Parathyroid adenoma (tissue), 2 donors: ENCODE measurements around the gene RSPH1.

Experiments
- H2AFZ ChIP-seq: fragments of 300-600 bp; sonication (generic); one replicate; pipeline ENCODE4 v1.7.0; 2017; ENCODE audit warnings: antibody characterized with exemption, mild to moderate bottlenecking
- H3K27ac ChIP-seq: fragments of 300-600 bp; sonication (generic); one replicate; pipeline ENCODE4 v1.7.0; 2017
- H3K27me3 ChIP-seq: fragments of 300-600 bp; sonication (generic); one replicate; pipeline ENCODE4 v1.7.0; 2017; ENCODE audit warnings: low read length; ENCODE audit not compliant: control insufficient read depth, insufficient read depth
- H3K36me3 ChIP-seq: fragments of 300-600 bp; sonication (generic); one replicate; pipeline ENCODE4 v1.7.0; 2017; ENCODE audit warnings: low read length; ENCODE audit not compliant: control insufficient read depth, insufficient read depth
- H3K4me1 ChIP-seq: fragments of 300-600 bp; sonication (generic); one replicate; pipeline ENCODE4 v1.7.0; 2017; ENCODE audit warnings: control low read depth
- H3K4me2 ChIP-seq: fragments of 300-600 bp; sonication (generic); one replicate; pipeline ENCODE4 v1.7.0; 2017; ENCODE audit warnings: low read length
- H3K4me3 ChIP-seq: fragments of 300-600 bp; sonication (generic); one replicate; pipeline ENCODE4 v1.7.0; 2017; ENCODE audit warnings: low read depth, low read length
- H3K79me2 ChIP-seq: fragments of 300-600 bp; sonication (generic); one replicate; pipeline ENCODE4 v1.7.0; 2017; ENCODE audit warnings: control low read depth
- H3K9ac ChIP-seq: fragments of 300-600 bp; sonication (generic); one replicate; pipeline ENCODE4 v1.7.0; 2017; ENCODE audit warnings: mild to moderate bottlenecking
- H3K9me3 ChIP-seq: fragments of 300-600 bp; sonication (generic); one replicate; pipeline ENCODE4 v1.7.0; 2017; ENCODE audit warnings: low read length; ENCODE audit not compliant: control insufficient read depth
- TF ChIP-seq, protein P1 (sequence below): fragments of 300-600 bp; sonication (generic); IDR thresholded peaks from one replicate; pipeline ENCODE4 v1.7.0; 2017; ENCODE audit warnings: antibody characterized with exemption, mild to moderate bottlenecking
- donor health status: primary hyperparathyroidism.

RSPH1 gene

DNA sequence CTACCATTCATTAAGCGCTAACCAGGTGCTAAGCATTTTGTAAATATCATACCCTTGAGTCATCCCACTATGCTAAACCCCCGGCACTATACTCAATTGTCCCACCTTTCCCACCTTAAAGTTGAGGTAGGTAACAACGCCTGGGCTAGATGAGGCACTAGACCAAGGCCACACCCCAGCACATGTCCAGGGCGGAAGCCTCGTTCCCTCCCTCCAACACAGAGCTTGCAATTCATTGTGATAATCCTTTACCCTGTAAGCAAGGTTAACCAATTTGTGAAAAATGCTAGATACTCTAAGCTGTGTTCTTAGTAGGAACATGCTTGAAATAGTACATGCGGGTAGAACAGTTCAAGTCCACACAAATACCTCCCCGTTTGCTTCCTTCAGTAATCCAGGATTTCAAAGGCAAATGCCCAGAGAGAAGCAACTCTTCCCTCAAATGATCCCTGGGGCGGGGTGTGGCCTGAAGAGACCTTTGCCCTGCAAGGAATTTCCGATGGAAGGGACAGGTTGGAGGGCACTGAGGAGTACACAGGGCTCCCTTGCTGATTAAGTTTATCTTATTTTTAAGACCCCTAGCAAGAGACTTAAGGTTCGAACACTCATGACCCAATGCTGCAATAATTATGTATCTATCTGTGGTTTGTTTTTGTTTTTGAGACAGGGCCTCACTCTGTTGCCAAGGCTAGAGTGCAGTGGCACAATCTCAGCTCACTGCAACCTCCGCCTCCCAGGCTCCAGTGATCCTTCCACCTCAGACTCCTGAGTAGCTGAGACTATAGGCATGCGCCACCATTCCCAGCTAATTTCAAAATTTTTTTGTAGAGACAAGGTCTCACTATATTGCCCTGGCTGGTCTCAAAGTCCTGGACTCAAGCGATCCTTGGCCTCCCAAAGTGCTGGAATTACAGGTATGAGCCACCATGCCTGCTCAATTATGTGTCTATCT is 2.6 kb downstream of the RSPH1 start:
- no peaks in the 10 kb centered on the region for H3K79me2 ChIP-seq
- H3K9me3 ChIP-seq = no peaks in the 10 kb centered on the region
- H2AFZ ChIP-seq = no peak overlapping the region
- no peak overlapping the region for H3K4me2 ChIP-seq
- H3K27ac ChIP-seq = no peak overlapping the region
- H3K4me3 ChIP-seq = no peak overlapping the region
- no peaks in the 10 kb centered on the region for H3K27me3 ChIP-seq
- H3K9ac ChIP-seq = no peak overlapping the region
- H3K36me3 ChIP-seq = no peaks in the 10 kb centered on the region
- no peaks in the 10 kb centered on the region for H3K4me1 ChIP-seq
- TF ChIP-seq, protein P1, sequence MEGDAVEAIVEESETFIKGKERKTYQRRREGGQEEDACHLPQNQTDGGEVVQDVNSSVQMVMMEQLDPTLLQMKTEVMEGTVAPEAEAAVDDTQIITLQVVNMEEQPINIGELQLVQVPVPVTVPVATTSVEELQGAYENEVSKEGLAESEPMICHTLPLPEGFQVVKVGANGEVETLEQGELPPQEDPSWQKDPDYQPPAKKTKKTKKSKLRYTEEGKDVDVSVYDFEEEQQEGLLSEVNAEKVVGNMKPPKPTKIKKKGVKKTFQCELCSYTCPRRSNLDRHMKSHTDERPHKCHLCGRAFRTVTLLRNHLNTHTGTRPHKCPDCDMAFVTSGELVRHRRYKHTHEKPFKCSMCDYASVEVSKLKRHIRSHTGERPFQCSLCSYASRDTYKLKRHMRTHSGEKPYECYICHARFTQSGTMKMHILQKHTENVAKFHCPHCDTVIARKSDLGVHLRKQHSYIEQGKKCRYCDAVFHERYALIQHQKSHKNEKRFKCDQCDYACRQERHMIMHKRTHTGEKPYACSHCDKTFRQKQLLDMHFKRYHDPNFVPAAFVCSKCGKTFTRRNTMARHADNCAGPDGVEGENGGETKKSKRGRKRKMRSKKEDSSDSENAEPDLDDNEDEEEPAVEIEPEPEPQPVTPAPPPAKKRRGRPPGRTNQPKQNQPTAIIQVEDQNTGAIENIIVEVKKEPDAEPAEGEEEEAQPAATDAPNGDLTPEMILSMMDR = no peak

DNA sequence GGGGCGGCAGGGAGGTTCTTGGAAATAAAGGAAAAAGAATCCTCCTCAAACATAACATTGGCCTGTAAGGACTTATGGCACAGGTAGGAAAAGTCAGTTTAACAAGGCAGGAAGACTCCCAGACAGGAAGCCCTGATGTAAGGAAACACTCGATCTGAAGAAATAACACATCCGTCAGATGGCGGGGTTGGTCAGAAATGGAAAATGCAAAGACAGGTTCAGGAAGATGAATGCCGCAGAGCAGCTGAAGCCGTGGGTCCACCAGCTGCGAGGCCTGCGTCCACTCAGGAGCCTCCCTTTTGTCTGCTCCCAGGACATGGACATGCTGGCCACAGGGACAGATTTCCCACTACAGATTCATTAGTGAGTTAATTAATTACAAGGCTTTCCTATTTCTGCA is 3.8 kb downstream of the RSPH1 start:
- no peaks in the 10 kb centered on the region for H3K4me1 ChIP-seq
- no peaks in the 10 kb centered on the region for H3K36me3 ChIP-seq
- H3K27me3 ChIP-seq = no peaks in the 10 kb centered on the region
- no peak overlapping the region for H3K4me3 ChIP-seq
- no peak overlapping the region for H3K27ac ChIP-seq
- TF ChIP-seq, protein P1 = no peak
- no peak overlapping the region for H3K9ac ChIP-seq
- no peak overlapping the region for H2AFZ ChIP-seq
- no peaks in the 10 kb centered on the region for H3K79me2 ChIP-seq
- no peaks in the 10 kb centered on the region for H3K9me3 ChIP-seq
- no peak overlapping the region for H3K4me2 ChIP-seq

DNA sequence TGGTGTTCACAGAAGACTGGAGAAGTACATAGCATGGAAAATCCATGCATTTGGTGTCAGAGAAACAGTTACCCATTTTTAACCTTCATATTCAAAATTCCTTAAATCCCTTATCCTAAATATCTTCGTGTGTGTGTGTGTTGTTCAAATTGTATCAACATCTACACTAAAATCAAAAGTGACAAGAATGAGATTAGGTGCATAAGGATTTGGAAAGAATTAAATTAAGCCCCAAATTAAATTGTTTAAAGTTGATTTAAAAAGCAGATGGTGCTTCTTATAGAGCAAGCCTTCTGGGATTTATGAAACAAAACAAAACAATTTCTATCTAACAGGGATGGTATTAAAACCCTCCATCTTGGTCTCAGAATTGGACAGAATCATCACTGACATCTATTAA is 4.7 kb downstream of the RSPH1 start:
- TF ChIP-seq, protein P1 = no peak
- H3K79me2 ChIP-seq = no peaks in the 10 kb centered on the region
- H3K4me3 ChIP-seq = no peak overlapping the region
- H3K9me3 ChIP-seq = no peaks in the 10 kb centered on the region
- H3K4me1 ChIP-seq = peaks cover 3% of the 10 kb centered on the region
- no peak overlapping the region for H2AFZ ChIP-seq
- H3K4me2 ChIP-seq = no peak overlapping the region
- H3K36me3 ChIP-seq = no peaks in the 10 kb centered on the region
- no peak overlapping the region for H3K27ac ChIP-seq
- no peaks in the 10 kb centered on the region for H3K27me3 ChIP-seq
- H3K9ac ChIP-seq = no peak overlapping the region

DNA sequence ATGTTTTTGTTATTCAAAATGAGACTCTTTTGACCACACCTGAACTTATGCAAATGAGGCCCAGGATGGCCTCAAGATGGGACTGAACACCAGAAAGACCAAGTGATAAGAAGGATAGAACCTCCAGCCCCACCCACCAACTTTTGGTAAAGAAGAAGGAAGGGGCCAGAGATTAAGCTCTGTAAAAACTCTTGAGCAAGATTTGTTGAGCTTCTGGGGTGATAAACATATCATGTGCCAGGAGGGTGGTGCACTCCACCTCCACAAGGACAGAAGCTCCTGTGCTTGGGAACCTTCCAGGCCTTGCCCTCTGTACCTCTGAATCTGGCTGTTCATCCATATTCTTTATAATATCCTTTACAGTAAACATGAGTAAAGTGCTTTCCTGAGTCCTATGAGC is 5.3 kb downstream of the RSPH1 start:
- Histone ChIP-seq H3K4me3 (no peak overlapping the region), H3K9ac (no peak overlapping the region), H2AFZ (no peak overlapping the region), H3K27me3 (no peaks in the 10 kb centered on the region), H3K4me2 (no peak overlapping the region), H3K4me1 (peaks cover 3% of the 10 kb centered on the region), H3K27ac (no peak overlapping the region), H3K36me3 (no peaks in the 10 kb centered on the region), H3K79me2 (no peaks in the 10 kb centered on the region), H3K9me3 (no peaks in the 10 kb centered on the region)
- TF ChIP-seq, protein P1 = no peak

DNA sequence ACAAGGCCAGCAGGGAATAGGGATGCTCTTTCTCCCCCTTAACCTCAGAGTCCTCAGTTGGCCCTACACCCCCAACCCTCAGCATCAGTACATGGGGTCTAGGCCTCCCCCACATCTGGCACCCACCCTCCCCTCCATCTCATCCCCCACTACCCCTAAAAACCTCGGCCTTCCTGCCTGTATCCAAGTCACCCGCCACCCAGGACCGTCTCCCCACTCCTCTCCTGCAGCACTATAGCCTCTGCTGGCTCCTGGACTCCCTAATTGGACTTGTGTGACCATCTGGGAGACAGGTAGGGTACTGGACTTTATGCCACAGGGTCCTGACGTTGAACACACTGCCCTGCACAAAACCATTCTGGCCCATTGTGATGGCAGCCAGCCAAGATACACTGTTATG is 6.0 kb downstream of the RSPH1 start:
- Histone ChIP-seq H3K79me2 (no peaks in the 10 kb centered on the region), H3K4me2 (no peak overlapping the region), H3K4me1 (peaks cover 3% of the 10 kb centered on the region), H2AFZ (no peak overlapping the region), H3K36me3 (no peaks in the 10 kb centered on the region), H3K4me3 (no peak overlapping the region), H3K27me3 (no peaks in the 10 kb centered on the region), H3K9ac (no peak overlapping the region), H3K27ac (no peak overlapping the region), H3K9me3 (no peaks in the 10 kb centered on the region)
- TF ChIP-seq, protein P1 = no peak
